Naive B cell (primary cell): ENCODE data around the gene GAB3. TPM values are rescaled to one million over a fixed set of nuclear protein-coding genes. Genes with fewer than 3 reads are reported as not detected.
"Not testable (repeated sequence)": the region's sequence is repeated elsewhere in the genome, so short reads cannot be mapped to it uniquely, and the experiment has no call there.

Source experiments
- ATAC-seq, 2 donors: fragments of 150-1000 bp; cut with Tn5 transposase; 2 replicates each; pipeline ENCODE4 v1.10.0; 2021; ENCODE audit warnings: low read depth in 2 of 2, mild to moderate bottlenecking in 2 of 2, moderate library complexity in 2 of 2
- DNase-seq: peaks from one replicate; pipeline ENCODE4 v3.0.0; 2022
- H3K27ac Mint-ChIP-seq, 6 donors: one replicate each; pipeline ENCODE4 v1.8.0; 2020 to 2022; ENCODE audit warnings: mild to moderate bottlenecking in 6 of 6, mixed read lengths in 6 of 6, moderate library complexity in 5 of 6, inconsistent platforms in 2 of 6
- H3K27me3 Mint-ChIP-seq, 3 donors: one replicate each; pipeline ENCODE4 v1.8.0; 2021 to 2022; ENCODE audit warnings: mixed read lengths in 3 of 3, mild to moderate bottlenecking in 1 of 3
- H3K36me3 Mint-ChIP-seq, 2 donors: one replicate each; pipeline ENCODE4 v1.8.0; 2020 to 2022; ENCODE audit warnings: mixed read lengths in 2 of 2, inconsistent platforms in 1 of 2, mild to moderate bottlenecking in 1 of 2
- H3K4me1 Mint-ChIP-seq, 3 donors: one replicate each; pipeline ENCODE4 v1.8.0; 2020 to 2022; ENCODE audit warnings: mixed read lengths in 3 of 3, inconsistent platforms in 1 of 3, mild to moderate bottlenecking in 1 of 3, moderate library complexity in 1 of 3
- H3K4me3 Mint-ChIP-seq, 8 donors: one replicate each; pipeline ENCODE4 v1.8.0; 2020 to 2022; ENCODE audit warnings: mild to moderate bottlenecking in 8 of 8, mixed read lengths in 8 of 8, moderate library complexity in 8 of 8, inconsistent platforms in 2 of 8
- H3K9me3 Mint-ChIP-seq, 7 donors: one replicate each; pipeline ENCODE4 v1.8.0; 2020 to 2022; ENCODE audit warnings: mixed read lengths in 7 of 7, mild to moderate bottlenecking in 5 of 7, inconsistent platforms in 2 of 7, moderate library complexity in 1 of 7
- polyA plus RNA-seq, 6 donors: library from polyadenylated mRNA; unstranded; fragments of 300-500 nt; fragmentation: Illumina TruSeq; gene quantifications; one replicate each; pipeline ENCODE4 v1.2.3, GENCODE V29; 2021; ENCODE audit warnings: low read depth in 6 of 6

Gene GAB3
- polyA plus RNA-seq, 6 donors from 2014 or later, result 2.4 to 4.3 (median 3.6) TPM

GRCh38 chrX:154655786-154656185 is 95.1 kb downstream of the GAB3 start:
- Mint-ChIP-seq H3K4me1 (no peaks in the 10 kb centered on the region), H3K27me3 (no peaks in the 10 kb centered on the region), H3K9me3 (peaks cover 0 to 5% (median 0%) of the 10 kb centered on the region in 7 donors), H3K36me3 (no peaks in the 10 kb centered on the region), H3K4me3 (peak overlapping the region in 1 of 8 donors; percentile 53), H3K27ac (no peak overlapping the region)
- ATAC-seq, result no peak
- no peak for DNase-seq

- no peak for ATAC-seq
- Mint-ChIP-seq H3K9me3 (peaks cover 0 to 5% (median 0%) of the 10 kb centered on the region in 7 donors), H3K4me3 (no peak overlapping the region), H3K27ac (no peak overlapping the region), H3K4me1 (no peaks in the 10 kb centered on the region), H3K36me3 (no peaks in the 10 kb centered on the region), H3K27me3 (no peaks in the 10 kb centered on the region)
- no peak for DNase-seq
These were observed 95.5 kb downstream of the GAB3 start for GRCh38 chrX:154655346-154655745.

- DNase-seq (no peak), ATAC-seq (no peak)
- H3K9me3 Mint-ChIP-seq, result peaks cover 0 to 5% (median 0%) of the 10 kb centered on the region in 7 donors
- H3K27ac Mint-ChIP-seq, result peak overlapping the region in 1 of 6 donors; percentile 74
- no peaks in the 10 kb centered on the region for H3K27me3 Mint-ChIP-seq
- no peak overlapping the region for H3K4me3 Mint-ChIP-seq
- H3K4me1 Mint-ChIP-seq, result no peaks in the 10 kb centered on the region
- no peaks in the 10 kb centered on the region for H3K36me3 Mint-ChIP-seq
These were observed 96.0 kb downstream of the GAB3 start for GRCh38 chrX:154654925-154655324.

GRCh38 chrX:154654372-154654771 is 96.5 kb downstream of the GAB3 start:
- no peak for ATAC-seq
- no peaks in the 10 kb centered on the region for H3K4me1 Mint-ChIP-seq
- no peak overlapping the region for H3K27ac Mint-ChIP-seq
- no peaks in the 10 kb centered on the region for H3K36me3 Mint-ChIP-seq
- DNase-seq, result no peak
- H3K27me3 Mint-ChIP-seq, result no peaks in the 10 kb centered on the region
- H3K9me3 Mint-ChIP-seq, result peaks cover 0 to 5% (median 0%) of the 10 kb centered on the region in 7 donors
- H3K4me3 Mint-ChIP-seq, result no peak overlapping the region

- H3K36me3 Mint-ChIP-seq, DNase-seq, H3K27me3 Mint-ChIP-seq, H3K9me3 Mint-ChIP-seq, H3K4me3 Mint-ChIP-seq, H3K4me1 Mint-ChIP-seq, ATAC-seq, H3K27ac Mint-ChIP-seq: not testable (repeated sequence)
These were observed 97.5 kb downstream of the GAB3 start, which contains the start of gene CTAG2 for GRCh38 chrX:154653413-154653812. CTAG2 (minus strand) TSS chrX:154653579; CDS start chrX:154653515, 64 bp downstream.

GRCh38 chrX:154653048-154653401 is 97.9 kb downstream of the GAB3 start:
- ATAC-seq, result no peak
- no peak for DNase-seq
- H3K27me3 Mint-ChIP-seq, result no peaks in the 10 kb centered on the region
- peaks cover 0 to 2% (median 0%) of the 10 kb centered on the region in 7 donors for H3K9me3 Mint-ChIP-seq
- H3K36me3 Mint-ChIP-seq, result no peaks in the 10 kb centered on the region
- H3K4me1 Mint-ChIP-seq, result no peaks in the 10 kb centered on the region
- no peak overlapping the region for H3K4me3 Mint-ChIP-seq
- no peak overlapping the region for H3K27ac Mint-ChIP-seq

GRCh38 chrX:154652311-154653047 is 98.4 kb downstream of the GAB3 start:
- no peaks in the 10 kb centered on the region for H3K4me1 Mint-ChIP-seq
- no peak overlapping the region for H3K4me3 Mint-ChIP-seq
- DNase-seq (no peak), ATAC-seq (no peak)
- no peaks in the 10 kb centered on the region for H3K27me3 Mint-ChIP-seq
- no peaks in the 10 kb centered on the region for H3K36me3 Mint-ChIP-seq
- H3K9me3 Mint-ChIP-seq, result peaks cover 0 to 2% (median 0%) of the 10 kb centered on the region in 7 donors
- H3K27ac Mint-ChIP-seq, result no peak overlapping the region

GRCh38 chrX:154650221-154650510 is 100.7 kb downstream of the GAB3 start:
- Mint-ChIP-seq H3K9me3 (no peaks in the 10 kb centered on the region), H3K4me1 (no peaks in the 10 kb centered on the region), H3K27me3 (no peaks in the 10 kb centered on the region), H3K4me3 (no peak overlapping the region), H3K27ac (no peak overlapping the region), H3K36me3 (no peaks in the 10 kb centered on the region)
- DNase-seq (no peak), ATAC-seq (no peak)

- no peaks in the 10 kb centered on the region for H3K27me3 Mint-ChIP-seq
- no peak for DNase-seq
- no peak for ATAC-seq
- H3K36me3 Mint-ChIP-seq, result no peaks in the 10 kb centered on the region
- no peak overlapping the region for H3K4me3 Mint-ChIP-seq
- peak overlapping the region in 1 of 6 donors; percentile 33 for H3K27ac Mint-ChIP-seq
- H3K9me3 Mint-ChIP-seq, result no peaks in the 10 kb centered on the region
- no peaks in the 10 kb centered on the region for H3K4me1 Mint-ChIP-seq
These were observed 101.2 kb downstream of the GAB3 start for GRCh38 chrX:154649503-154650220.

- ATAC-seq (no peak), DNase-seq (no peak)
- no peaks in the 10 kb centered on the region for H3K9me3 Mint-ChIP-seq
- H3K36me3 Mint-ChIP-seq, result no peaks in the 10 kb centered on the region
- H3K27me3 Mint-ChIP-seq, result no peaks in the 10 kb centered on the region
- H3K27ac Mint-ChIP-seq, result no peak overlapping the region
- no peak overlapping the region for H3K4me3 Mint-ChIP-seq
- H3K4me1 Mint-ChIP-seq, result no peaks in the 10 kb centered on the region
These were observed 101.9 kb downstream of the GAB3 start for GRCh38 chrX:154648931-154649330.

GRCh38 chrX:154645745-154646378 is 105.0 kb downstream of the GAB3 start:
- not testable (repeated sequence) for H3K4me1 Mint-ChIP-seq, H3K4me3 Mint-ChIP-seq, DNase-seq, H3K36me3 Mint-ChIP-seq, H3K27ac Mint-ChIP-seq, H3K9me3 Mint-ChIP-seq, ATAC-seq, H3K27me3 Mint-ChIP-seq

- H3K36me3 Mint-ChIP-seq, H3K9me3 Mint-ChIP-seq, DNase-seq, ATAC-seq, H3K4me1 Mint-ChIP-seq, H3K27ac Mint-ChIP-seq, H3K27me3 Mint-ChIP-seq, H3K4me3 Mint-ChIP-seq: not testable (repeated sequence)
These were observed 107.2 kb downstream of the GAB3 start for GRCh38 chrX:154643708-154644107.

- not testable (repeated sequence) for H3K4me3 Mint-ChIP-seq, ATAC-seq, DNase-seq, H3K9me3 Mint-ChIP-seq, H3K4me1 Mint-ChIP-seq, H3K27me3 Mint-ChIP-seq, H3K27ac Mint-ChIP-seq, H3K36me3 Mint-ChIP-seq
These were observed 109.1 kb downstream of the GAB3 start for GRCh38 chrX:154641740-154642139.

- H3K4me1 Mint-ChIP-seq, ATAC-seq, H3K4me3 Mint-ChIP-seq, H3K27me3 Mint-ChIP-seq, H3K36me3 Mint-ChIP-seq, H3K27ac Mint-ChIP-seq, H3K9me3 Mint-ChIP-seq, DNase-seq: not testable (repeated sequence)
These were observed 117.2 kb downstream of the GAB3 start for GRCh38 chrX:154633661-154634060.
